K562 (cell line): ENCODE measurements around the gene PDE5A. TPM values are rescaled to one million over a fixed set of nuclear protein-coding genes. Genes with fewer than 3 reads are reported as not detected.

Experiments used
- ATAC-seq: fragments of 200-7000 bp; cut with Tn5 transposase; 3 replicates; pipeline ENCODE4 v1.9.1; 2020; ENCODE audit warnings: moderate library complexity
- BruUV-seq: library from RNA; stranded (reverse); fragments of 400-500 nt; replicated peaks from 2 replicates; lab custom pipeline; 2021; lab: Mats Ljungman, UMichigan
- CTCF ChIA-PET: fragments of 300-600 bp; formaldehyde crosslinking; extraction: SDS; loops from one replicate; lab custom pipeline; 2021; ENCODE audit warnings: low intra/inter-chr PET ratio; lab: Yijun Ruan, JAX
- POLR2A ChIA-PET: fragments of 300-600, 350-650 bp; sonication (Branson Sonifier 250); formaldehyde crosslinking; extraction: SDS; loops from one replicate; lab custom pipeline; 2021; ENCODE audit warnings: antibody characterized with exemption, inconsistent platforms; lab: Yijun Ruan, JAX
- DNase-seq, 4 experiments: peaks; one replicate each; pipeline versions ENCODE4 v3.0.0 to v3.0.0-alpha.2; 2011 to 2018; ENCODE audit warnings: low spot score in 3 of 4, mixed read lengths in 3 of 4; ENCODE audit errors: extremely low read depth in 1 of 4
- FAIRE-seq: peaks from 2 replicates; lab custom pipeline; 2011; peaks lifted over from hg19 to GRCh38; lab: Jason Lieb, UNC
- H2AFZ ChIP-seq: 2 replicates; pipeline ENCODE4 v1.6.0; 2011; ENCODE audit warnings: low read depth, low read length, control low read depth, inconsistent platforms
- H3K27ac ChIP-seq: fragments of 200-600 bp; 3 replicates; pipeline ENCODE4 v1.8.0; 2011; ENCODE audit warnings: low read depth, mild to moderate bottlenecking, control low read depth, inconsistent platforms, low read length, moderate library complexity, mixed read lengths; ENCODE audit errors: extremely low read depth
- H3K27me3 ChIP-seq, 2 experiments: fragments of 300-600 bp in 1 of 2; 2 replicates in 1 of 2; 3 replicates in 1 of 2; pipeline versions ENCODE4 v1.6.0 to v1.8.0; 2011; ENCODE audit warnings: inconsistent platforms in 2 of 2, low read length in 2 of 2, mild to moderate bottlenecking in 1 of 2, mixed read lengths in 1 of 2, moderate library complexity in 1 of 2; ENCODE audit not compliant: control insufficient read depth in 2 of 2, insufficient read depth in 2 of 2
- H3K36me3 ChIP-seq: fragments of 300-600 bp; 3 replicates; pipeline ENCODE4 v1.8.0; 2011; ENCODE audit warnings: mild to moderate bottlenecking, low read length, inconsistent platforms; ENCODE audit not compliant: control insufficient read depth, insufficient read depth
- H3K4me1 ChIP-seq, 2 experiments: fragments of 200-600 bp in 1 of 2; replicated peaks in 1 of 2; 2 replicates in 1 of 2; 3 replicates in 1 of 2; pipeline versions ENCODE4 v1.5.1 to v1.8.0; 2011; ENCODE audit warnings: inconsistent platforms in 2 of 2, low read length in 2 of 2, mild to moderate bottlenecking in 1 of 2, mixed read lengths in 1 of 2, moderate library complexity in 1 of 2; ENCODE audit not compliant: control insufficient read depth in 2 of 2, insufficient read depth in 2 of 2
- H3K4me2 ChIP-seq: 2 replicates; pipeline ENCODE4 v1.6.1; 2011; ENCODE audit warnings: low read length, control low read depth, inconsistent platforms, mixed read lengths; ENCODE audit not compliant: insufficient read depth
- H3K4me3 ChIP-seq: fragments of 200-600 bp; sonication (generic), shearing (Covaris generic); 2 replicates; pipeline ENCODE4 v1.5.1; 2016; ENCODE audit warnings: control low read depth, inconsistent platforms
- H3K79me2 ChIP-seq: fragments of 200-600 bp; 3 replicates; pipeline ENCODE4 v1.8.0; 2011; ENCODE audit warnings: low read length, inconsistent platforms; ENCODE audit not compliant: control insufficient read depth, insufficient read depth
- H3K9ac ChIP-seq, 2 experiments: 2 replicates each; pipeline versions ENCODE4 v1.6.0 to v1.6.1; 2011; ENCODE audit warnings: low read depth in 2 of 2, low read length in 2 of 2, control low read depth in 1 of 2, inconsistent platforms in 1 of 2, mild to moderate bottlenecking in 1 of 2, mixed read lengths in 1 of 2; ENCODE audit not compliant: insufficient read depth in 1 of 2
- H3K9me1 ChIP-seq: one replicate; pipeline ENCODE4 v1.6.0; 2011; ENCODE audit warnings: inconsistent platforms, mild to moderate bottlenecking, low read length, moderate library complexity; ENCODE audit not compliant: control insufficient read depth, insufficient read depth
- H3K9me3 ChIP-seq: replicated peaks from 2 replicates; pipeline ENCODE4 v1.5.1; 2011; ENCODE audit warnings: low read depth, low read length, inconsistent platforms; ENCODE audit not compliant: control insufficient read depth, insufficient read depth
- H4K20me1 ChIP-seq: replicated peaks from 2 replicates; pipeline ENCODE4 v1.6.1; 2011; ENCODE audit warnings: low read length, inconsistent platforms, mixed read lengths; ENCODE audit not compliant: control insufficient read depth, insufficient read depth
- ETV5 ChIP-seq: sonication (generic); formaldehyde crosslinking; IDR thresholded peaks from 2 replicates; pipeline ENCODE4 v1.4.0; 2020; ENCODE audit warnings: low read depth, mild to moderate bottlenecking, missing genetic modification reagents
- HCFC1 ChIP-seq: IDR thresholded peaks from 2 replicates; pipeline ENCODE4 v1.6.1; 2012; ENCODE audit warnings: low read depth, low read length, improper control_type of control experiment
- KLF10 ChIP-seq: fragments of 250-450 bp; sonication (Bioruptor Pico); IDR thresholded peaks from 2 replicates; pipeline ENCODE4 v1.6.1; 2021; ENCODE audit warnings: matching md5 sums
- PCBP2 ChIP-seq: fragments of 200-400 bp; formaldehyde crosslinking; IDR thresholded peaks from 2 replicates; pipeline ENCODE4 v1.6.1; 2018; ENCODE audit warnings: low read length, low read depth, mild to moderate bottlenecking, moderate library complexity; ENCODE audit not compliant: poor library complexity, severe bottlenecking
- ZNF311 ChIP-seq: fragments of 250-450 bp; sonication (Bioruptor Pico); IDR thresholded peaks from 2 replicates; pipeline ENCODE4 v1.4.0; 2020; ENCODE audit warnings: mild to moderate bottlenecking, moderate library complexity
- WGBS: fragments of 100-300 bp; shearing (Covaris generic); methylation state at CpG from one replicate; pipeline ENCODE4 v1.1.6; 2016; ENCODE audit warnings: low coverage, mixed read lengths; ENCODE audit not compliant: insufficient coverage; ENCODE audit errors: missing lambda C conversion rate; 5-methylcytosine and 5-hydroxymethylcytosine counted together
- in situ Hi-C: fragments of 300-500 bp; cut with MboI; formaldehyde crosslinking; loops from 4 replicates; pipeline ENCODE4 v1.15.0; 2018; ENCODE audit warnings: inconsistent platforms, mixed read lengths
- intact Hi-C: fragments of 100-400 bp; cut with micrococcal nuclease; formaldehyde crosslinking; loops from 2 replicates; pipeline ENCODE4 v1.14.2; 2022
- polyA plus RNA-seq, 8 experiments: library from polyadenylated mRNA; depleted of rRNA in 4 of 8; stranded (reverse) in 5 of 8; unstranded in 3 of 8; fragments of >200 nt; fragmentation: Nextera tagmentation in 2 of 8; fragmentation: Illumina TruSeq in 1 of 8; extraction: Ambion mirVana in 2 of 8; extraction: Trizol in 1 of 8; gene quantifications; 2 replicates each; pipeline versions ENCODE4 v1.2.1 to v1.2.3, GENCODE V29; 2011 to 2014; ENCODE audit warnings: inconsistent platforms in 1 of 8, missing spikeins in 1 of 8
- total RNA-seq, 7 experiments: library from RNA; depleted of rRNA in 6 of 7; stranded (reverse); fragments of >200 nt in 6 of 7; fragmentation: Illumina TruSeq in 2 of 7; extraction: Trizol in 2 of 7; gene quantifications; 2 replicates each; pipeline versions ENCODE4 v1.2.1 to v1.2.3, GENCODE V29; 2011 to 2021; ENCODE audit warnings: low replicate concordance in 1 of 7
- TF ChIP-seq, protein P1 (sequence below): fragments of 450-650 bp; IDR thresholded peaks from 2 replicates; pipeline ENCODE4 v1.6.1; 2016; ENCODE audit warnings: mild to moderate bottlenecking, moderate library complexity
- TF ChIP-seq, protein P2 (sequence below): fragments of 150-350 bp; IDR thresholded peaks from 2 replicates; pipeline ENCODE4 v1.6.1; 2014; ENCODE audit warnings: low read depth, mild to moderate bottlenecking, low read length, borderline replicate concordance

Gene PDE5A
- total and polyA plus RNA-seq, 9 of the 15 experiments (the other 6 are each of a cell fraction or from before 2014, with no cell fraction given), result 0.07 to 1.9 (median 0.29) TPM

DNA sequence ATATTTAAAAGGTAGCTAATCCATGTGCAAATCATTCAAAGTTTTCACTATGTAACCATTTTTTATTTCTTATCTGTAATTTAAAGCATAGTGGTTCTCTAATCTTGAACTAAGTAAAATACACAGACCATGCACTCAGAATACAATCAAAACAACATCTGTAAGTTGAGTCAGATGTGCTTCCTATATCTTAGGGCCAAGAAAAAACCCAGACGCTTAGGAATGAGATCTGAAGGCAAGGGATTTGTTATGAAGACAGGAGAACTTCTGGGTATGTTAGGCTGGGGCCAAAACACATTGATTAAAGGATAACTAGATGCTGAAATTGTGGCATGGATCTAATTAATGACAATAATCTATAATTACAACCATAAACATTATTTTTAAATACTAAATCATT, 120.3 kb downstream of the PDE5A start:
- POLR2A ChIA-PET, result no interaction called here
- H3K27me3 ChIP-seq, result no peaks in the 10 kb centered on the region
- WGBS, result 81% methylated on average over 1 of the region's 1 CpG
- no peak overlapping the region for H3K9ac ChIP-seq
- BruUV-seq, result no TSS peak
- intact Hi-C loops (no loop called here), in situ Hi-C loops (no loop called here)
- no peak overlapping the region for H2AFZ ChIP-seq
- H3K79me2 ChIP-seq, result no peaks in the 10 kb centered on the region
- CTCF ChIA-PET, result no interaction called here
- no peak overlapping the region for H3K4me3 ChIP-seq
- H3K9me3 ChIP-seq, result no peaks in the 10 kb centered on the region
- ATAC-seq (no peak), FAIRE-seq (no peak), DNase-seq (no peak)
- H3K9me1 ChIP-seq, result no peaks in the 10 kb centered on the region
- H4K20me1 ChIP-seq, result no peaks in the 10 kb centered on the region
- H3K36me3 ChIP-seq, result peaks cover 13% of the 10 kb centered on the region; the same call in 2 of the 3 replicates
- no peaks in the 10 kb centered on the region for H3K4me1 ChIP-seq
- H3K4me2 ChIP-seq, result no peak overlapping the region
- no peak overlapping the region for H3K27ac ChIP-seq
- TF ChIP-seq HCFC1 (no peak), ETV5 (no peak), ZNF311 (no peak), KLF10 (no peak), PCBP2 (no peak)
- TF ChIP-seq, protein P1, sequence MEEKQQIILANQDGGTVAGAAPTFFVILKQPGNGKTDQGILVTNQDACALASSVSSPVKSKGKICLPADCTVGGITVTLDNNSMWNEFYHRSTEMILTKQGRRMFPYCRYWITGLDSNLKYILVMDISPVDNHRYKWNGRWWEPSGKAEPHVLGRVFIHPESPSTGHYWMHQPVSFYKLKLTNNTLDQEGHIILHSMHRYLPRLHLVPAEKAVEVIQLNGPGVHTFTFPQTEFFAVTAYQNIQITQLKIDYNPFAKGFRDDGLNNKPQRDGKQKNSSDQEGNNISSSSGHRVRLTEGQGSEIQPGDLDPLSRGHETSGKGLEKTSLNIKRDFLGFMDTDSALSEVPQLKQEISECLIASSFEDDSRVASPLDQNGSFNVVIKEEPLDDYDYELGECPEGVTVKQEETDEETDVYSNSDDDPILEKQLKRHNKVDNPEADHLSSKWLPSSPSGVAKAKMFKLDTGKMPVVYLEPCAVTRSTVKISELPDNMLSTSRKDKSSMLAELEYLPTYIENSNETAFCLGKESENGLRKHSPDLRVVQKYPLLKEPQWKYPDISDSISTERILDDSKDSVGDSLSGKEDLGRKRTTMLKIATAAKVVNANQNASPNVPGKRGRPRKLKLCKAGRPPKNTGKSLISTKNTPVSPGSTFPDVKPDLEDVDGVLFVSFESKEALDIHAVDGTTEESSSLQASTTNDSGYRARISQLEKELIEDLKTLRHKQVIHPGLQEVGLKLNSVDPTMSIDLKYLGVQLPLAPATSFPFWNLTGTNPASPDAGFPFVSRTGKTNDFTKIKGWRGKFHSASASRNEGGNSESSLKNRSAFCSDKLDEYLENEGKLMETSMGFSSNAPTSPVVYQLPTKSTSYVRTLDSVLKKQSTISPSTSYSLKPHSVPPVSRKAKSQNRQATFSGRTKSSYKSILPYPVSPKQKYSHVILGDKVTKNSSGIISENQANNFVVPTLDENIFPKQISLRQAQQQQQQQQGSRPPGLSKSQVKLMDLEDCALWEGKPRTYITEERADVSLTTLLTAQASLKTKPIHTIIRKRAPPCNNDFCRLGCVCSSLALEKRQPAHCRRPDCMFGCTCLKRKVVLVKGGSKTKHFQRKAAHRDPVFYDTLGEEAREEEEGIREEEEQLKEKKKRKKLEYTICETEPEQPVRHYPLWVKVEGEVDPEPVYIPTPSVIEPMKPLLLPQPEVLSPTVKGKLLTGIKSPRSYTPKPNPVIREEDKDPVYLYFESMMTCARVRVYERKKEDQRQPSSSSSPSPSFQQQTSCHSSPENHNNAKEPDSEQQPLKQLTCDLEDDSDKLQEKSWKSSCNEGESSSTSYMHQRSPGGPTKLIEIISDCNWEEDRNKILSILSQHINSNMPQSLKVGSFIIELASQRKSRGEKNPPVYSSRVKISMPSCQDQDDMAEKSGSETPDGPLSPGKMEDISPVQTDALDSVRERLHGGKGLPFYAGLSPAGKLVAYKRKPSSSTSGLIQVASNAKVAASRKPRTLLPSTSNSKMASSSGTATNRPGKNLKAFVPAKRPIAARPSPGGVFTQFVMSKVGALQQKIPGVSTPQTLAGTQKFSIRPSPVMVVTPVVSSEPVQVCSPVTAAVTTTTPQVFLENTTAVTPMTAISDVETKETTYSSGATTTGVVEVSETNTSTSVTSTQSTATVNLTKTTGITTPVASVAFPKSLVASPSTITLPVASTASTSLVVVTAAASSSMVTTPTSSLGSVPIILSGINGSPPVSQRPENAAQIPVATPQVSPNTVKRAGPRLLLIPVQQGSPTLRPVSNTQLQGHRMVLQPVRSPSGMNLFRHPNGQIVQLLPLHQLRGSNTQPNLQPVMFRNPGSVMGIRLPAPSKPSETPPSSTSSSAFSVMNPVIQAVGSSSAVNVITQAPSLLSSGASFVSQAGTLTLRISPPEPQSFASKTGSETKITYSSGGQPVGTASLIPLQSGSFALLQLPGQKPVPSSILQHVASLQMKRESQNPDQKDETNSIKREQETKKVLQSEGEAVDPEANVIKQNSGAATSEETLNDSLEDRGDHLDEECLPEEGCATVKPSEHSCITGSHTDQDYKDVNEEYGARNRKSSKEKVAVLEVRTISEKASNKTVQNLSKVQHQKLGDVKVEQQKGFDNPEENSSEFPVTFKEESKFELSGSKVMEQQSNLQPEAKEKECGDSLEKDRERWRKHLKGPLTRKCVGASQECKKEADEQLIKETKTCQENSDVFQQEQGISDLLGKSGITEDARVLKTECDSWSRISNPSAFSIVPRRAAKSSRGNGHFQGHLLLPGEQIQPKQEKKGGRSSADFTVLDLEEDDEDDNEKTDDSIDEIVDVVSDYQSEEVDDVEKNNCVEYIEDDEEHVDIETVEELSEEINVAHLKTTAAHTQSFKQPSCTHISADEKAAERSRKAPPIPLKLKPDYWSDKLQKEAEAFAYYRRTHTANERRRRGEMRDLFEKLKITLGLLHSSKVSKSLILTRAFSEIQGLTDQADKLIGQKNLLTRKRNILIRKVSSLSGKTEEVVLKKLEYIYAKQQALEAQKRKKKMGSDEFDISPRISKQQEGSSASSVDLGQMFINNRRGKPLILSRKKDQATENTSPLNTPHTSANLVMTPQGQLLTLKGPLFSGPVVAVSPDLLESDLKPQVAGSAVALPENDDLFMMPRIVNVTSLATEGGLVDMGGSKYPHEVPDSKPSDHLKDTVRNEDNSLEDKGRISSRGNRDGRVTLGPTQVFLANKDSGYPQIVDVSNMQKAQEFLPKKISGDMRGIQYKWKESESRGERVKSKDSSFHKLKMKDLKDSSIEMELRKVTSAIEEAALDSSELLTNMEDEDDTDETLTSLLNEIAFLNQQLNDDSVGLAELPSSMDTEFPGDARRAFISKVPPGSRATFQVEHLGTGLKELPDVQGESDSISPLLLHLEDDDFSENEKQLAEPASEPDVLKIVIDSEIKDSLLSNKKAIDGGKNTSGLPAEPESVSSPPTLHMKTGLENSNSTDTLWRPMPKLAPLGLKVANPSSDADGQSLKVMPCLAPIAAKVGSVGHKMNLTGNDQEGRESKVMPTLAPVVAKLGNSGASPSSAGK, result no peak
- TF ChIP-seq, protein P2, sequence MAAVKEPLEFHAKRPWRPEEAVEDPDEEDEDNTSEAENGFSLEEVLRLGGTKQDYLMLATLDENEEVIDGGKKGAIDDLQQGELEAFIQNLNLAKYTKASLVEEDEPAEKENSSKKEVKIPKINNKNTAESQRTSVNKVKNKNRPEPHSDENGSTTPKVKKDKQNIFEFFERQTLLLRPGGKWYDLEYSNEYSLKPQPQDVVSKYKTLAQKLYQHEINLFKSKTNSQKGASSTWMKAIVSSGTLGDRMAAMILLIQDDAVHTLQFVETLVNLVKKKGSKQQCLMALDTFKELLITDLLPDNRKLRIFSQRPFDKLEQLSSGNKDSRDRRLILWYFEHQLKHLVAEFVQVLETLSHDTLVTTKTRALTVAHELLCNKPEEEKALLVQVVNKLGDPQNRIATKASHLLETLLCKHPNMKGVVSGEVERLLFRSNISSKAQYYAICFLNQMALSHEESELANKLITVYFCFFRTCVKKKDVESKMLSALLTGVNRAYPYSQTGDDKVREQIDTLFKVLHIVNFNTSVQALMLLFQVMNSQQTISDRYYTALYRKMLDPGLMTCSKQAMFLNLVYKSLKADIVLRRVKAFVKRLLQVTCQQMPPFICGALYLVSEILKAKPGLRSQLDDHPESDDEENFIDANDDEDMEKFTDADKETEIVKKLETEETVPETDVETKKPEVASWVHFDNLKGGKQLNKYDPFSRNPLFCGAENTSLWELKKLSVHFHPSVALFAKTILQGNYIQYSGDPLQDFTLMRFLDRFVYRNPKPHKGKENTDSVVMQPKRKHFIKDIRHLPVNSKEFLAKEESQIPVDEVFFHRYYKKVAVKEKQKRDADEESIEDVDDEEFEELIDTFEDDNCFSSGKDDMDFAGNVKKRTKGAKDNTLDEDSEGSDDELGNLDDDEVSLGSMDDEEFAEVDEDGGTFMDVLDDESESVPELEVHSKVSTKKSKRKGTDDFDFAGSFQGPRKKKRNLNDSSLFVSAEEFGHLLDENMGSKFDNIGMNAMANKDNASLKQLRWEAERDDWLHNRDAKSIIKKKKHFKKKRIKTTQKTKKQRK, result no peak
